GM18951 (cell line): ENCODE results near the gene GSK3A.

Experiments
- POLR2A ChIP-seq: IDR thresholded peaks from 4 replicates; pipeline ENCODE4 v1.6.1; 2011; ENCODE audit warnings: mild to moderate bottlenecking; ENCODE audit not compliant: insufficient read length, insufficient read depth; ENCODE audit errors: extremely low read depth
- in situ Hi-C: fragments of 300-500 bp; cut with MboI; formaldehyde crosslinking; loops from one replicate; pipeline ENCODE4 v1.12.0; 2022; ENCODE audit warnings: low sequenced_read_pairs, mixed read lengths, inconsistent platforms; ENCODE audit not compliant: unreplicated experiment

Gene GSK3A

GRCh38 chr19:42254089-42254849, 11.9 kb upstream of the GSK3A start:
- no peak for TF ChIP-seq POLR2A
- in situ Hi-C loops: no loop called here

- TF ChIP-seq POLR2A: peak; percentile 58
- in situ Hi-C loops: no loop called here
Measured at GRCh38 chr19:42253245-42254088, 11.1 kb upstream of the GSK3A start.

- TF ChIP-seq POLR2A: no peak
- in situ Hi-C loops: no loop called here
Measured at GRCh38 chr19:42252365-42253244, 10.2 kb upstream of the GSK3A start.

- TF ChIP-seq POLR2A: no peak
- in situ Hi-C loops: no loop called here
Measured at GRCh38 chr19:42251572-42252358, 9.4 kb upstream of the GSK3A start.

GRCh38 chr19:42250666-42251531, 8.5 kb upstream of the GSK3A start:
- in situ Hi-C loops: no loop called here
- no peak for TF ChIP-seq POLR2A

- in situ Hi-C loops: no loop called here
- no peak for TF ChIP-seq POLR2A
Measured at GRCh38 chr19:42250183-42250665, 7.8 kb upstream of the GSK3A start.

GRCh38 chr19:42249769-42250168, 7.4 kb upstream of the GSK3A start:
- in situ Hi-C loops: no loop called here
- TF ChIP-seq POLR2A: no peak

- in situ Hi-C loops: no loop called here
- no peak for TF ChIP-seq POLR2A
Measured at GRCh38 chr19:42249149-42249750, 6.8 kb upstream of the GSK3A start.

GRCh38 chr19:42248270-42249148, 6.1 kb upstream of the GSK3A start:
- no peak for TF ChIP-seq POLR2A
- in situ Hi-C loops: no loop called here

GRCh38 chr19:42247640-42248199, 5.3 kb upstream of the GSK3A start:
- in situ Hi-C loops: no loop called here
- TF ChIP-seq POLR2A: no peak
